ENCODE measurements around the gene KLC1. TPM values are rescaled to one million over a fixed set of nuclear protein-coding genes. Genes with fewer than 3 reads are reported as not detected.

KLC1 gene
- total and polyA plus RNA-seq, 2 of the 13 experiments (the other 11 are each of a cell fraction or from before 2014, with no cell fraction given) = 53.2 to 63.5 TPM

DNA sequence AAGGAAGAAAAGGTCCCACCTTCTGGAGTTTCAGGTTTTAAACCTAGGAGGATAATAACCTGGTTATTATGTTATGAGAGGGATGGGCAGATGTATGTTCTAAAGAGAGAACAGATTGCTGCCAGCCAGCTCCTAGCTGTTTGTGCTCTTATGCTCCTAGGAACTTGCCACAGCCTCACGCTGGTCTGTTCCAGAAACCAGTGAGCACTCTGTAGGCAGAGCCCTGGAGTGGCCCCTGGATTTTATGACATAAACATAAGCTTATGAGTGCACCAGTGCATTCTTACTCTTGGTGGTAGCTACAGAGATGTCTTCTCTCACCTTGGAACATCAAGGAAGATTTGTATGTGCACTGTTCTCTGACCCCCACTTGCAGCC, 27.7 kb downstream of the KLC1 start:
- H3K36me3 ChIP-seq (replicated peaks in 1 of 2; ENCODE audit: control insufficient read depth in 1 of 2, insufficient read depth in 2 of 2, low read length in 2 of 2) = peaks cover 33 to 55% of the 10 kb centered on the region in 2 experiments

GRCh38 chr14:103657471-103657870, 28.5 kb downstream of the KLC1 start:
- Histone ChIP-seq H3K36me3 (replicated peaks in 1 of 2; ENCODE audit: control insufficient read depth in 1 of 2, insufficient read depth in 2 of 2, low read length in 2 of 2) (peaks cover 37 to 60% of the 10 kb centered on the region in 2 experiments), H3K4me1 (ENCODE audit: insufficient read depth, low read length) (no peaks in the 10 kb centered on the region), H3K9me3 (ENCODE audit: low read length) (no peaks in the 10 kb centered on the region), H3K27ac (ENCODE audit: extremely low read length, insufficient read depth, low read length) (no peak overlapping the region), H3K9ac (ENCODE audit: insufficient read depth, low read depth, low read length) (no peak overlapping the region), H3K79me2 (ENCODE audit: insufficient read depth, low read length) (no peaks in the 10 kb centered on the region), H3K27me3 (ENCODE audit: control insufficient read depth in 1 of 2, insufficient read depth in 2 of 2, low read length in 2 of 2) (no peaks in the 10 kb centered on the region), H3K4me3 (replicated peaks in 1 of 3; ENCODE audit: insufficient read depth in 1 of 3, low read depth in 2 of 3, low read length in 3 of 3) (no peak overlapping the region), H4K20me1 (ENCODE audit: insufficient read depth, low read length) (no peaks in the 10 kb centered on the region; the same call in 1 of the 2 replicates), H3K4me2 (ENCODE audit: low read depth, low read length) (no peak overlapping the region), H2AFZ (ENCODE audit: low read length) (no peak overlapping the region)
- FAIRE-seq (no peak), DNase-seq (ENCODE audit: low spot score) (no peak), ATAC-seq (no peak)
- ChIA-PET CTCF (ENCODE audit: low intra/inter-chr PET ratio, low total read pairs) (no interaction called here), POLR2A (no interaction called here)
- intact Hi-C loops (cut with micrococcal nuclease; ENCODE audit: unreplicated experiment) (no loop called here), in situ Hi-C loops (cut with HindIII; ENCODE audit: extremely low pct_ligation_motif_present, low pct_unique_long_range_greater_than_20kb) (no loop called here)
- WGBS (ENCODE audit: low lambda C conversion rate) = 96% methylated on average over 13 of the region's 13 CpGs
- no TSS peak for BruUV-seq (replicated peaks)
- no peak for TF ChIP-seq ZSCAN22 (CRISPR knock-in tag; IDR thresholded peaks at IDR 0.05)
- no peak for TF ChIP-seq RBM22 (optimal IDR thresholded peaks at IDR 0.05; ENCODE audit: low read length)
- TF ChIP-seq, protein P1, sequence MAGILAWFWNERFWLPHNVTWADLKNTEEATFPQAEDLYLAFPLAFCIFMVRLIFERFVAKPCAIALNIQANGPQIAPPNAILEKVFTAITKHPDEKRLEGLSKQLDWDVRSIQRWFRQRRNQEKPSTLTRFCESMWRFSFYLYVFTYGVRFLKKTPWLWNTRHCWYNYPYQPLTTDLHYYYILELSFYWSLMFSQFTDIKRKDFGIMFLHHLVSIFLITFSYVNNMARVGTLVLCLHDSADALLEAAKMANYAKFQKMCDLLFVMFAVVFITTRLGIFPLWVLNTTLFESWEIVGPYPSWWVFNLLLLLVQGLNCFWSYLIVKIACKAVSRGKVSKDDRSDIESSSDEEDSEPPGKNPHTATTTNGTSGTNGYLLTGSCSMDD (CRISPR knock-in tag; IDR thresholded peaks at IDR 0.05) = no peak
- no peak for TF ChIP-seq ZFYVE20 (CRISPR knock-in tag; IDR thresholded peaks at IDR 0.05; ENCODE audit: borderline replicate concordance, low read depth)
- no peak for TF ChIP-seq ZFAT (CRISPR knock-in tag; conservative IDR thresholded peaks at IDR 0.05)
- TF ChIP-seq HNRNPLL (IDR thresholded peaks at IDR 0.05; ENCODE audit: low read depth, low read length, poor library complexity, severe bottlenecking) = no peak
- no peak for TF ChIP-seq ZKSCAN1 (IDR thresholded peaks at IDR 0.05; ENCODE audit: low read length)
- TF ChIP-seq REL (CRISPR knock-in tag; conservative IDR thresholded peaks at IDR 0.05) = no peak
- TF ChIP-seq RELA (CRISPR knock-in tag; IDR thresholded peaks at IDR 0.05) = no peak
- no peak for TF ChIP-seq JUN (CRISPR knock-in tag; IDR thresholded peaks at IDR 0.05)
- TF ChIP-seq ZBTB3 (CRISPR knock-in tag; IDR thresholded peaks at IDR 0.05; ENCODE audit: borderline replicate concordance, low read depth) = no peak
- TF ChIP-seq KLF11 (CRISPR knock-in tag; IDR thresholded peaks at IDR 0.05) = no peak
- TF ChIP-seq KLF15 (CRISPR knock-in tag; IDR thresholded peaks at IDR 0.05; ENCODE audit: borderline replicate concordance) = no peak
- TF ChIP-seq ZBTB46 (CRISPR knock-in tag; IDR thresholded peaks at IDR 0.05; ENCODE audit: borderline replicate concordance) = no peak

More for the DNA sequence above, 27.7 kb downstream of the KLC1 start:
- Histone ChIP-seq H3K27ac (ENCODE audit: extremely low read length, insufficient read depth, low read length) (no peak overlapping the region), H3K4me2 (ENCODE audit: low read depth, low read length) (no peak overlapping the region), H3K79me2 (ENCODE audit: insufficient read depth, low read length) (peaks cover 5% of the 10 kb centered on the region), H3K9me3 (ENCODE audit: low read length) (no peaks in the 10 kb centered on the region), H3K4me3 (replicated peaks in 1 of 3; ENCODE audit: insufficient read depth in 1 of 3, low read depth in 2 of 3, low read length in 3 of 3) (no peak overlapping the region), H3K27me3 (ENCODE audit: control insufficient read depth in 1 of 2, insufficient read depth in 2 of 2, low read length in 2 of 2) (no peaks in the 10 kb centered on the region), H4K20me1 (ENCODE audit: insufficient read depth, low read length) (peaks cover under 1% of the 10 kb centered on the region; the same call in 1 of the 2 replicates), H3K4me1 (ENCODE audit: insufficient read depth, low read length) (no peaks in the 10 kb centered on the region), H3K9ac (ENCODE audit: insufficient read depth, low read depth, low read length) (no peak overlapping the region), H2AFZ (ENCODE audit: low read length) (no peak overlapping the region)
- ATAC-seq (no peak), FAIRE-seq (no peak), DNase-seq (ENCODE audit: low spot score) (no peak)
- in situ Hi-C loops (cut with HindIII; ENCODE audit: extremely low pct_ligation_motif_present, low pct_unique_long_range_greater_than_20kb) = no loop called here
- intact Hi-C loops (cut with micrococcal nuclease; ENCODE audit: unreplicated experiment) = no loop called here
- POLR2A ChIA-PET = no interaction called here
- no TSS peak for BruUV-seq (replicated peaks)
- CTCF ChIA-PET (ENCODE audit: low intra/inter-chr PET ratio, low total read pairs) = no interaction called here
- TF ChIP-seq ZNF709 (CRISPR knock-in tag; IDR thresholded peaks at IDR 0.05) = no peak
- TF ChIP-seq ZNF552 (CRISPR knock-in tag; IDR thresholded peaks at IDR 0.05; ENCODE audit: borderline replicate concordance) = no peak
- TF ChIP-seq NR2F6 (IDR thresholded peaks at IDR 0.05) = no peak
- TF ChIP-seq NR2F6 (CRISPR knock-in tag; IDR thresholded peaks at IDR 0.05) = no peak
- TF ChIP-seq KDM3A (CRISPR knock-in tag; IDR thresholded peaks at IDR 0.05; ENCODE audit: low read depth) = no peak
- no peak for TF ChIP-seq SRSF9 (IDR thresholded peaks at IDR 0.05; ENCODE audit: borderline replicate concordance, insufficient read depth, low read depth, low read length, poor library complexity, severe bottlenecking)
- no peak for TF ChIP-seq MATR3 (CRISPR knock-in tag; IDR thresholded peaks at IDR 0.05)
- TF ChIP-seq ZNF749 (CRISPR knock-in tag; IDR thresholded peaks at IDR 0.05; ENCODE audit: borderline replicate concordance) = no peak
- no CpG with 5 or more reads among the region's 1 CpG for WGBS (ENCODE audit: low lambda C conversion rate)

Data from HepG2 (cell line).